HepG2 (cell line): Measurements from ENCODE around the gene CCNL1. TPM values are rescaled to one million over a fixed set of nuclear protein-coding genes. Genes with fewer than 3 reads are reported as not detected.
A peak's percentile ranks its signal among the peaks of the same experiment; 100 is the strongest.

Experiments
- CEBPB ChIP-seq: IDR thresholded peaks from 2 replicates; pipeline ENCODE4 v1.6.1; 2011; ENCODE audit warnings: low read depth, low read length, improper control_type of control experiment, borderline replicate concordance
- FOSL2 ChIP-seq: sonication (generic); formaldehyde crosslinking; IDR thresholded peaks from 2 replicates; pipeline ENCODE4 v1.4.0; 2020; ENCODE audit warnings: missing genetic modification reagents
- HDAC1 ChIP-seq: sonication (generic); formaldehyde crosslinking; IDR thresholded peaks from 2 replicates; pipeline ENCODE4 v1.5.1; 2020; ENCODE audit warnings: mild to moderate bottlenecking, missing genetic modification reagents
- HMGXB3 ChIP-seq: sonication (generic); formaldehyde crosslinking; IDR thresholded peaks from 2 replicates; pipeline ENCODE4 v1.4.0; 2020; ENCODE audit warnings: missing genetic modification reagents, borderline replicate concordance
- KDM2A ChIP-seq: sonication (generic); formaldehyde crosslinking; IDR thresholded peaks from 2 replicates; pipeline ENCODE4 v1.4.0; 2020; ENCODE audit warnings: low read depth, missing genetic modification reagents, borderline replicate concordance
- KLF16 ChIP-seq, 2 experiments: sonication (generic) in 1 of 2; formaldehyde crosslinking in 1 of 2; IDR thresholded peaks; 2 replicates each; pipeline versions ENCODE4 v1.6.1 to v1.8.0; 2016 to 2023; ENCODE audit warnings: missing genetic modification reagents in 2 of 2, missing compliant biosample characterization in 1 of 2
- PHB2 ChIP-seq: fragments of 450-650 bp; IDR thresholded peaks from 2 replicates; pipeline ENCODE4 v1.6.1; 2018; ENCODE audit not compliant: partially characterized antibody
- RBM22 ChIP-seq: fragments of 200-400 bp; formaldehyde crosslinking; optimal IDR thresholded peaks from 2 replicates; pipeline ENCODE3; 2017; ENCODE audit warnings: mild to moderate bottlenecking, low read length, moderate library complexity
- SAP130 ChIP-seq: IDR thresholded peaks from 2 replicates; pipeline ENCODE4 v1.6.1; 2016; ENCODE audit warnings: low read depth
- SP5 ChIP-seq: IDR thresholded peaks from 2 replicates; pipeline ENCODE4 v1.6.1; 2016; ENCODE audit warnings: low read depth, borderline replicate concordance
- ZNF17 ChIP-seq: sonication (generic); formaldehyde crosslinking; IDR thresholded peaks from 2 replicates; pipeline ENCODE4 v1.5.0; 2020; ENCODE audit warnings: mild to moderate bottlenecking, missing genetic modification reagents
- ZNF232 ChIP-seq: sonication (generic); formaldehyde crosslinking; IDR thresholded peaks from 2 replicates; pipeline ENCODE4 v1.4.0; 2020; ENCODE audit warnings: missing genetic modification reagents, borderline replicate concordance
- ZNF543 ChIP-seq: sonication (generic); formaldehyde crosslinking; IDR thresholded peaks from 2 replicates; pipeline ENCODE4 v1.4.0; 2020; ENCODE audit warnings: mild to moderate bottlenecking, missing genetic modification reagents
- ZNF547 ChIP-seq: sonication (generic); formaldehyde crosslinking; IDR thresholded peaks from 2 replicates; pipeline ENCODE4 v1.5.1; 2020; ENCODE audit warnings: mild to moderate bottlenecking, missing genetic modification reagents
- ZNF629 ChIP-seq: sonication (generic); formaldehyde crosslinking; conservative IDR thresholded peaks from 2 replicates; pipeline ENCODE4 v1.5.0; 2020; ENCODE audit warnings: missing genetic modification reagents
- polyA plus RNA-seq, 8 experiments: library from polyadenylated mRNA; depleted of rRNA in 3 of 8; stranded (reverse) in 7 of 8; unstranded in 1 of 8; fragments of >200 nt; fragmentation: Illumina TruSeq in 4 of 8; extraction: Trizol in 4 of 8; gene quantifications; 2 replicates each; pipeline versions ENCODE4 v1.2.1 to v1.2.3, GENCODE V29; 2011 to 2016; ENCODE audit warnings: low read depth in 4 of 8, missing spikeins in 1 of 8, mixed read lengths in 1 of 8; ENCODE audit not compliant: insufficient read depth in 1 of 8
- total RNA-seq, 5 experiments: library from RNA; depleted of rRNA; stranded (reverse); fragments of >200 nt; fragmentation: Illumina TruSeq; extraction: Trizol; gene quantifications; 2 replicates each; pipeline ENCODE4 v1.2.3, GENCODE V29; 2016; ENCODE audit warnings: low read depth in 1 of 5
- TF ChIP-seq, protein P1 (sequence below), 2 experiments: sonication (generic) in 1 of 2; formaldehyde crosslinking in 1 of 2; IDR thresholded peaks; 2 replicates each; pipeline versions ENCODE4 v1.5.1 to v1.6.1; 2011 to 2020; ENCODE audit warnings: borderline replicate concordance in 1 of 2, low read depth in 1 of 2, low read length in 1 of 2, mild to moderate bottlenecking in 1 of 2, missing genetic modification reagents in 1 of 2, moderate library complexity in 1 of 2
- TF ChIP-seq, protein P2 (sequence below): IDR thresholded peaks from 2 replicates; pipeline ENCODE4 v1.6.1; 2016; ENCODE audit warnings: missing compliant biosample characterization, missing genetic modification reagents, borderline replicate concordance

The CCNL1 gene
- total and polyA plus RNA-seq, 2 of the 13 experiments (the other 11 are each of a cell fraction or from before 2014, with no cell fraction given), result 151 to 303 TPM

DNA sequence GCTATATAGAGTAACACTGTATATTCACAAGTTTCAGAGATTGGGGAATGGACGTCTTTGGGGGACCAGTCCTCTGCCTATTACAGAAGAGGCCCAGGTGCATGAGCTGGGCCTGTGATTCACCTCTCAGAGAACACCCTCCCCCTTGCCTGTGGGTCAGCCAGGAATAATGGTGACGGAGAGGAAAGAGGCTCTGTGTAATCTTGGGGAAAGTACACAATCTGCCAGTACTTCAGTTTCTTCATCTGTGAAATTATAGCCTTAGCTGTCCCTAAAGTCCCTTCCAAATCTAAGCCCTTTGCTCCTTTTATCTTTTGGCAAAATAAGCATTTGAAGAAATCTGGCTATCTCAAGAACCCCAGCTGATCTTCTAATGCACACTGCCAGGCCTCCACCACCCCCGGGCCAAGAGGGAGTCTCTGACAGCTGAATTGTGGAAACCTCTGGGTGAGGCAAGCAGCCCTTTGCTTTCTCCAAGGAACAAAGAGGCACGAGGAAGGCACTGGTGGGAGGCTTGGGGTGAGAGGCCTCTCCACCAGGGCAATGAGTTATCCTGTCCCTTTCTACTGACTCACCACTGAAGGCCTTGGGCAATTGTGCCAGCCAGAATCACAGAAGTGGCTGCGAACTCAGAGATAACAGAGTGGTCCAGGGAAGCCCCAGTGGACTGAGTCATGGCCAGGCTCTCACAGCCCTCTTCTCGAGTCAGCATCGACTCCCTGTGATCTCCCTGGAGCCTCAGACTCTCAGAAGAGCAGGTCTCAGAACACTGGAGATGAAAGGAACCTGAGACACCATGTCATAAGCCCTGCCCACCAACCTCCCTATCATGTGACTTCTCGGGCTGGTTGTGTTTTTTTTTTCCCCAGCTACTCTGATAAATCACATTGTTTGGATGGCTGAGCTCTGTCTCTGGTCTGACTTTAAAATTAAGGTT lies 31.8 kb downstream of the CCNL1 start (continued):
- 0 out of 2 replicates have a peak, but pooled peaks have one; percentile 12 for TF ChIP-seq HMGXB3 (CRISPR knock-in tag)
- peak; percentile 87 for TF ChIP-seq FOSL2 (CRISPR knock-in tag)
- TF ChIP-seq HDAC1 (CRISPR knock-in tag), result 0 out of 2 replicates have a peak, but pooled peaks have one; percentile 18
- TF ChIP-seq ZNF543 (CRISPR knock-in tag), result peak; percentile 54; the same call in 1 of the 2 replicates
- TF ChIP-seq PHB2, result no peak
- 0 out of 4 replicates have a peak, but pooled peaks of 1 of the 2 experiments have one; percentile 17 for TF ChIP-seq KLF16 (CRISPR knock-in tag; IDR thresholded peaks at IDR 0.05)
- TF ChIP-seq, protein P1, sequence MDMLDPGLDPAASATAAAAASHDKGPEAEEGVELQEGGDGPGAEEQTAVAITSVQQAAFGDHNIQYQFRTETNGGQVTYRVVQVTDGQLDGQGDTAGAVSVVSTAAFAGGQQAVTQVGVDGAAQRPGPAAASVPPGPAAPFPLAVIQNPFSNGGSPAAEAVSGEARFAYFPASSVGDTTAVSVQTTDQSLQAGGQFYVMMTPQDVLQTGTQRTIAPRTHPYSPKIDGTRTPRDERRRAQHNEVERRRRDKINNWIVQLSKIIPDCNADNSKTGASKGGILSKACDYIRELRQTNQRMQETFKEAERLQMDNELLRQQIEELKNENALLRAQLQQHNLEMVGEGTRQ (IDR thresholded peaks at IDR 0.05; ENCODE audit: low read depth, low read length), result peak; percentile 59
- TF ChIP-seq, protein P1 (CRISPR knock-in tag; IDR thresholded peaks at IDR 0.05; ENCODE audit: borderline replicate concordance), result peak; percentile 77; the same call in 1 of the 2 replicates
- 0 out of 2 replicates have a peak, but pooled peaks have one; percentile 18 for TF ChIP-seq KDM2A (CRISPR knock-in tag)
- peak; percentile 41; the same call in 1 of the 2 replicates for TF ChIP-seq SAP130 (CRISPR knock-in tag)
- TF ChIP-seq ZNF232, result peak; percentile 8; the same call in 1 of the 2 replicates
- TF ChIP-seq, protein P2, sequence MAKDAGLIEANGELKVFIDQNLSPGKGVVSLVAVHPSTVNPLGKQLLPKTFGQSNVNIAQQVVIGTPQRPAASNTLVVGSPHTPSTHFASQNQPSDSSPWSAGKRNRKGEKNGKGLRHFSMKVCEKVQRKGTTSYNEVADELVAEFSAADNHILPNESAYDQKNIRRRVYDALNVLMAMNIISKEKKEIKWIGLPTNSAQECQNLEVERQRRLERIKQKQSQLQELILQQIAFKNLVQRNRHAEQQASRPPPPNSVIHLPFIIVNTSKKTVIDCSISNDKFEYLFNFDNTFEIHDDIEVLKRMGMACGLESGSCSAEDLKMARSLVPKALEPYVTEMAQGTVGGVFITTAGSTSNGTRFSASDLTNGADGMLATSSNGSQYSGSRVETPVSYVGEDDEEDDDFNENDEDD (CRISPR knock-in tag), result no peak
- peak; percentile 55; the same call in 1 of the 2 replicates for TF ChIP-seq CEBPB
- peak; percentile 30; the same call in 1 of the 2 replicates for TF ChIP-seq SP5 (CRISPR knock-in tag)
- TF ChIP-seq ZNF17 (CRISPR knock-in tag), result 0 out of 2 replicates have a peak, but pooled peaks have one; percentile 8
- TF ChIP-seq ZNF547, result 0 out of 2 replicates have a peak, but pooled peaks have one; percentile 10
- TF ChIP-seq ZNF629 (CRISPR knock-in tag), result no peak
- TF ChIP-seq RBM22, result no peak
